Measurements from ENCODE around the gene CGREF1. TPM values are rescaled to one million over a fixed set of nuclear protein-coding genes. Genes with fewer than 3 reads are reported as not detected.

CGREF1 gene
- total and polyA plus RNA-seq, 4 donors = 0.98 to 16.1 (median 11.7) TPM

DNA sequence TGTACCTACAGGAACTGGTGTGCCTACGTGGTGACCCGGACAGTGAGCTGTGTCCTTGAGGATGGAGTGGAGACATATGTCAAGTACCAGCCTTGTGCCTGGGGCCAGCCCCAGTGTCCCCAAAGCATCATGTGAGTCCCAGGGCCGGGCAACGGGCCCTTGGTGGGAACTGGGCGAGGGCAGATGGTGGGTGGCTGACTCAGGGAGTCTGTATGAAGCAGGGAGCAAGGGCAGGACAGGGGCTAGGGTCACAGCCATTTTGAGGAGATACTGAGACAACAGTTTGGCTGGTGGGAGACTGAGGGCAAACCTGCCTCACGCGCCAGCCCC, 38.8 kb downstream of the CGREF1 start:
- H3K4me1 ChIP-seq (ENCODE audit: control insufficient read depth in 4 of 4, insufficient read depth in 4 of 4, low read length in 3 of 4) = peaks cover 7 to 40% (median 15%) of the 10 kb centered on the region in 4 donors
- peak overlapping the region in 1 of 3 donors; percentile 37 for H3K4me3 ChIP-seq (ENCODE audit: low read depth in 1 of 3, low read length in 3 of 3)
- H3K9me3 ChIP-seq (ENCODE audit: control insufficient read depth in 4 of 4, low read length in 3 of 4) = no peaks in the 10 kb centered on the region
- H3K27ac ChIP-seq (ENCODE audit: low read depth in 1 of 2, low read length in 2 of 2) = peak overlapping the region; percentile 37 to 74
- DNase-seq (ENCODE audit: low spot score) = no peak
- WGBS = 79% methylated on average over 7 of the region's 7 CpGs
- no peaks in the 10 kb centered on the region for H3K36me3 ChIP-seq (ENCODE audit: control insufficient read depth in 4 of 4, insufficient read depth in 3 of 4, low read depth in 1 of 4, low read length in 3 of 4)
- TF ChIP-seq, protein P1, sequence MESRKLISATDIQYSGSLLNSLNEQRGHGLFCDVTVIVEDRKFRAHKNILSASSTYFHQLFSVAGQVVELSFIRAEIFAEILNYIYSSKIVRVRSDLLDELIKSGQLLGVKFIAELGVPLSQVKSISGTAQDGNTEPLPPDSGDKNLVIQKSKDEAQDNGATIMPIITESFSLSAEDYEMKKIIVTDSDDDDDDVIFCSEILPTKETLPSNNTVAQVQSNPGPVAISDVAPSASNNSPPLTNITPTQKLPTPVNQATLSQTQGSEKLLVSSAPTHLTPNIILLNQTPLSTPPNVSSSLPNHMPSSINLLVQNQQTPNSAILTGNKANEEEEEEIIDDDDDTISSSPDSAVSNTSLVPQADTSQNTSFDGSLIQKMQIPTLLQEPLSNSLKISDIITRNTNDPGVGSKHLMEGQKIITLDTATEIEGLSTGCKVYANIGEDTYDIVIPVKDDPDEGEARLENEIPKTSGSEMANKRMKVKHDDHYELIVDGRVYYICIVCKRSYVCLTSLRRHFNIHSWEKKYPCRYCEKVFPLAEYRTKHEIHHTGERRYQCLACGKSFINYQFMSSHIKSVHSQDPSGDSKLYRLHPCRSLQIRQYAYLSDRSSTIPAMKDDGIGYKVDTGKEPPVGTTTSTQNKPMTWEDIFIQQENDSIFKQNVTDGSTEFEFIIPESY (IDR thresholded peaks at IDR 0.05) = no peak
- TF ChIP-seq FOXA1 (IDR thresholded peaks at IDR 0.05) (no peak), FOXA2 (IDR thresholded peaks at IDR 0.05) (no peak), NR2F2 (IDR thresholded peaks at IDR 0.05) (no peak), YY1 (IDR thresholded peaks at IDR 0.05) (no peak), HNF4A (conservative IDR thresholded peaks at IDR 0.05) (no peak), GABPA (IDR thresholded peaks at IDR 0.05 in 1 of 2, conservative IDR thresholded peaks at IDR 0.05 in 1 of 2) (no peak), EGR1 (IDR thresholded peaks at IDR 0.05; ENCODE audit: low read depth in 2 of 2) (no peak), ATF3 (IDR thresholded peaks at IDR 0.05) (no peak), RXRA (IDR thresholded peaks at IDR 0.05) (no peak), JUND (IDR thresholded peaks at IDR 0.05) (no peak)
- TF ChIP-seq, protein P2, sequence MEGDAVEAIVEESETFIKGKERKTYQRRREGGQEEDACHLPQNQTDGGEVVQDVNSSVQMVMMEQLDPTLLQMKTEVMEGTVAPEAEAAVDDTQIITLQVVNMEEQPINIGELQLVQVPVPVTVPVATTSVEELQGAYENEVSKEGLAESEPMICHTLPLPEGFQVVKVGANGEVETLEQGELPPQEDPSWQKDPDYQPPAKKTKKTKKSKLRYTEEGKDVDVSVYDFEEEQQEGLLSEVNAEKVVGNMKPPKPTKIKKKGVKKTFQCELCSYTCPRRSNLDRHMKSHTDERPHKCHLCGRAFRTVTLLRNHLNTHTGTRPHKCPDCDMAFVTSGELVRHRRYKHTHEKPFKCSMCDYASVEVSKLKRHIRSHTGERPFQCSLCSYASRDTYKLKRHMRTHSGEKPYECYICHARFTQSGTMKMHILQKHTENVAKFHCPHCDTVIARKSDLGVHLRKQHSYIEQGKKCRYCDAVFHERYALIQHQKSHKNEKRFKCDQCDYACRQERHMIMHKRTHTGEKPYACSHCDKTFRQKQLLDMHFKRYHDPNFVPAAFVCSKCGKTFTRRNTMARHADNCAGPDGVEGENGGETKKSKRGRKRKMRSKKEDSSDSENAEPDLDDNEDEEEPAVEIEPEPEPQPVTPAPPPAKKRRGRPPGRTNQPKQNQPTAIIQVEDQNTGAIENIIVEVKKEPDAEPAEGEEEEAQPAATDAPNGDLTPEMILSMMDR (IDR thresholded peaks at IDR 0.05; ENCODE audit: low read depth, low read length, missing input control) = no peak
- H3K9ac ChIP-seq (ENCODE audit: low read depth in 1 of 2, low read length in 2 of 2) = peak overlapping the region in 1 of 2 donors; percentile 51
- H3K27me3 ChIP-seq (ENCODE audit: control insufficient read depth in 4 of 4, insufficient read depth in 4 of 4, low read length in 3 of 4) = no peaks in the 10 kb centered on the region

DNA sequence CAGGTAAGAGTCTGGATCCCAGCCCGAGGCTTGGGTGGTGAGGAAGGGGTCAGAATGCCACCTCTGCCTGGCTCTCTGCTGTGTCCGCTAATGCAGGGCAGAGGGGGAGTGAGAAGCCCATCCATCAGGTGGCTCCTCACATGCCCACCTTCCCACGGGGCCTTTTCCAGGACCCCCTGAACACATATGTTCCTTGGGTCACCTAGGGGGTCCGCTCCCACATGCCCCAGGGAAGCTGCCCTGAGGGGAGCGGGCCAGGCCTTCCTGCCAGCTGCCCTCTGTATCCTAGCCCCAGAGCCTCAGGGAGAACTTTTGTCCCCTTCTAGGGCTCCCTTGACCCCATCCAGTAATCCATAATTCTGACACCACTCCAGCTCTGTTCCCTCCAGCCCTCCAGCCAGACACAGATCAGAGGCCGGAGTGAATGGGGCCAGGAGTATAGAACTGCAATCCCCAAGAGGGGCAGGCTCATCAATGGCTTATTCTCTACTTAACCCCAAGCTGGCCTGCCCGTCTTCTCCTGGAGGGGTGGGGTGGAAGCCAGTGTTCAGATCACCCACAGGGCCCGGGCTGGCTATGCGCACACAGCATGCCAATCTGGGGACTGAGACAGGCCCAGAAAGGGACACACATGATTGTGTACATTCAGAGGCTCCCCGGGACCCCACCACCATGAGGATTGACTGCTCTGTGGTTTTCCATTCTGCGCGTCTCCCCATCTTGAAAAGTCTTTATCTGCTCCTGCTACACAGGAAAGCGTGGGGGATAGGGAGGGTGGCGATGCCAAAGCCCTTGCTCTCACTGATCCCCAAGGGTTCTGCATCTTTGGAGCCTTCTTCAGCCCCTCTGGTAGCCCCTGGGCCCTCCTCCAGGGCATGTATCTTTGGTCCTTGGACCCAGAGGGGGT, 39.4 kb downstream of the CGREF1 start:
- peak overlapping the region in 1 of 2 donors; percentile 51 for H3K9ac ChIP-seq (ENCODE audit: low read depth in 1 of 2, low read length in 2 of 2)
- H3K4me1 ChIP-seq (ENCODE audit: control insufficient read depth in 4 of 4, insufficient read depth in 4 of 4, low read length in 3 of 4) = peaks cover 9 to 40% (median 15%) of the 10 kb centered on the region in 4 donors
- no peaks in the 10 kb centered on the region for H3K36me3 ChIP-seq (ENCODE audit: control insufficient read depth in 4 of 4, insufficient read depth in 3 of 4, low read depth in 1 of 4, low read length in 3 of 4)
- peak overlapping the region; percentile 65 to 74 for H3K27ac ChIP-seq (ENCODE audit: low read depth in 1 of 2, low read length in 2 of 2)
- no peaks in the 10 kb centered on the region for H3K27me3 ChIP-seq (ENCODE audit: control insufficient read depth in 4 of 4, insufficient read depth in 4 of 4, low read length in 3 of 4)
- TF ChIP-seq NR2F2 (IDR thresholded peaks at IDR 0.05) (peak; percentile 33), YY1 (IDR thresholded peaks at IDR 0.05) (no peak), EGR1 (IDR thresholded peaks at IDR 0.05; ENCODE audit: low read depth in 2 of 2) (no peak), SP1 (IDR thresholded peaks at IDR 0.05) (no peak)
- 79% methylated on average over 14 of the region's 14 CpGs for WGBS
- no peaks in the 10 kb centered on the region for H3K9me3 ChIP-seq (ENCODE audit: control insufficient read depth in 4 of 4, low read length in 3 of 4)
- DNase-seq (ENCODE audit: low spot score) = no peak
- H3K4me3 ChIP-seq (ENCODE audit: low read depth in 1 of 3, low read length in 3 of 3) = peak overlapping the region in 1 of 3 donors; percentile 37
